H1 (cell line): ENCODE measurements around the gene ARHGAP23.

Experiments used
- ATF3 ChIP-seq: IDR thresholded peaks from 2 replicates; pipeline ENCODE4 v1.6.1; 2011; ENCODE audit warnings: low read depth, mild to moderate bottlenecking, low read length; ENCODE audit not compliant: insufficient read depth
- CTCF ChIP-seq, 3 experiments: IDR thresholded peaks; 1 replicate in 2 of 3; 2 replicates in 1 of 3; pipeline versions ENCODE4 v1.5.1 to v1.6.1; 2011; ENCODE audit warnings: low read length in 3 of 3, mild to moderate bottlenecking in 3 of 3, inconsistent platforms in 2 of 3, low read depth in 1 of 3, moderate library complexity in 1 of 3; ENCODE audit not compliant: insufficient read depth in 1 of 3; ENCODE audit errors: control extremely low read depth in 1 of 3
- HDAC2 ChIP-seq, 2 experiments: fragments of 300-600 bp in 1 of 2; sonication (generic) in 1 of 2; IDR thresholded peaks; 2 replicates each; pipeline ENCODE4 v1.6.1; 2011 to 2012; ENCODE audit warnings: low read depth in 2 of 2, low read length in 2 of 2, mild to moderate bottlenecking in 2 of 2, moderate library complexity in 2 of 2, borderline replicate concordance in 1 of 2, inconsistent platforms in 1 of 2
- POLR2A ChIP-seq, 2 experiments: IDR thresholded peaks; 1 replicate in 1 of 2; 2 replicates in 1 of 2; pipeline ENCODE4 v1.6.1; 2011; ENCODE audit warnings: low read depth in 2 of 2, low read length in 2 of 2, mild to moderate bottlenecking in 2 of 2; ENCODE audit errors: control extremely low read depth in 1 of 2
- ZNF274 ChIP-seq: IDR thresholded peaks from 2 replicates; pipeline ENCODE4 v1.7.0; 2012; ENCODE audit warnings: low read length, borderline replicate concordance; ENCODE audit errors: extremely low read depth
- TF ChIP-seq, protein P1 (sequence below): IDR thresholded peaks from 2 replicates; pipeline ENCODE4 v1.6.1; 2012; ENCODE audit warnings: inconsistent platforms

GRCh38 chr17:38546396-38546795 lies 118.1 kb downstream of the ARHGAP23 start:
- TF ChIP-seq, protein P1, sequence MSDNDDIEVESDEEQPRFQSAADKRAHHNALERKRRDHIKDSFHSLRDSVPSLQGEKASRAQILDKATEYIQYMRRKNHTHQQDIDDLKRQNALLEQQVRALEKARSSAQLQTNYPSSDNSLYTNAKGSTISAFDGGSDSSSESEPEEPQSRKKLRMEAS: no peak
- no peak for TF ChIP-seq CTCF (IDR thresholded peaks at IDR 0.05; ENCODE audit: control extremely low read depth in 1 of 3, insufficient read depth in 1 of 3, low read depth in 1 of 3, low read length in 3 of 3)
- TF ChIP-seq HDAC2 (IDR thresholded peaks at IDR 0.05; ENCODE audit: borderline replicate concordance in 1 of 2, low read depth in 2 of 2, low read length in 2 of 2): no peak
- no peak for TF ChIP-seq ATF3
- no peak for TF ChIP-seq POLR2A (IDR thresholded peaks at IDR 0.05; ENCODE audit: control extremely low read depth in 1 of 2, low read depth in 2 of 2, low read length in 2 of 2)
- TF ChIP-seq ZNF274: no peak
